Common myeloid progenitor, CD34-positive (primary cell): ENCODE data around the gene RPP21.

ENCODE experiments used
- CTCF ChIA-PET: fragments of 350-600 bp; sonication (Branson Sonifier 250); formaldehyde crosslinking; loops from one replicate; lab custom pipeline; 2021; ENCODE audit warnings: antibody characterized with exemption; lab: Charles Lee
- POLR2A ChIA-PET: fragments of 350-600 bp; sonication (Branson Sonifier 250); formaldehyde crosslinking; loops from one replicate; lab custom pipeline; 2021; ENCODE audit warnings: antibody characterized with exemption; lab: Charles Lee
- DNase-seq, 3 donors: peaks; one replicate each; pipeline versions ENCODE4 v3.0.0 to v3.0.0-alpha.2; 2013
- H3K27ac ChIP-seq, 2 experiments: 1 replicate in 1 of 2; 2 replicates in 1 of 2; pipeline ENCODE4 v1.7.0; 2013; ENCODE audit warnings: inconsistent platforms in 2 of 2, low read length in 2 of 2, mild to moderate bottlenecking in 2 of 2, low read depth in 1 of 2, moderate library complexity in 1 of 2; ENCODE audit not compliant: severe bottlenecking in 2 of 2, insufficient read depth in 1 of 2, poor library complexity in 1 of 2
- H3K27me3 ChIP-seq, 5 experiments: replicated peaks in 2 of 5; 1 replicate in 3 of 5; 2 replicates in 2 of 5; pipeline versions ENCODE4 v1.6.1 to v1.7.0; 2013; ENCODE audit warnings: low read length in 4 of 5, mild to moderate bottlenecking in 2 of 5, moderate library complexity in 2 of 5, inconsistent platforms in 1 of 5; ENCODE audit not compliant: insufficient read depth in 5 of 5, control insufficient read depth in 4 of 5
- H3K36me3 ChIP-seq, 4 experiments: 1 replicate in 2 of 4; 2 replicates in 2 of 4; pipeline versions ENCODE4 v1.6.1 to v1.7.0; 2013; ENCODE audit warnings: low read length in 3 of 4, control low read depth in 1 of 4, mild to moderate bottlenecking in 1 of 4; ENCODE audit not compliant: control insufficient read depth in 4 of 4, insufficient read depth in 4 of 4
- H3K4me1 ChIP-seq, 4 experiments: 1 replicate in 3 of 4; 2 replicates in 1 of 4; pipeline versions ENCODE4 v1.6.1 to v1.7.1; 2013; ENCODE audit warnings: low read length in 3 of 4, mild to moderate bottlenecking in 3 of 4, control low read depth in 1 of 4, inconsistent platforms in 1 of 4, moderate library complexity in 1 of 4; ENCODE audit not compliant: control insufficient read depth in 4 of 4, insufficient read depth in 4 of 4; ENCODE audit errors: control extremely low read depth in 1 of 4
- H3K4me3 ChIP-seq, 7 experiments: 1 replicate in 4 of 7; 2 replicates in 3 of 7; pipeline versions ENCODE4 v1.5.1 to v1.7.0; 2013; ENCODE audit warnings: mild to moderate bottlenecking in 7 of 7, low read length in 6 of 7, moderate library complexity in 6 of 7, inconsistent platforms in 2 of 7, low read depth in 2 of 7, control low read depth in 1 of 7; ENCODE audit not compliant: insufficient read depth in 4 of 7, control insufficient read depth in 1 of 7; ENCODE audit errors: extremely low read depth in 1 of 7
- H3K9me3 ChIP-seq, 5 experiments: 1 replicate in 4 of 5; 2 replicates in 1 of 5; pipeline versions ENCODE4 v1.6.1 to v1.7.1; 2013; ENCODE audit warnings: low read length in 4 of 5, mild to moderate bottlenecking in 2 of 5, inconsistent platforms in 1 of 5, low read depth in 1 of 5, moderate library complexity in 1 of 5; ENCODE audit not compliant: control insufficient read depth in 4 of 5, insufficient read depth in 2 of 5; ENCODE audit errors: control extremely low read depth in 1 of 5
- WGBS: methylation state at CpG from one replicate; pipeline ENCODE4 v1.1.5; 2013; ENCODE audit not compliant: insufficient coverage; 5-methylcytosine and 5-hydroxymethylcytosine counted together

Gene RPP21

DNA sequence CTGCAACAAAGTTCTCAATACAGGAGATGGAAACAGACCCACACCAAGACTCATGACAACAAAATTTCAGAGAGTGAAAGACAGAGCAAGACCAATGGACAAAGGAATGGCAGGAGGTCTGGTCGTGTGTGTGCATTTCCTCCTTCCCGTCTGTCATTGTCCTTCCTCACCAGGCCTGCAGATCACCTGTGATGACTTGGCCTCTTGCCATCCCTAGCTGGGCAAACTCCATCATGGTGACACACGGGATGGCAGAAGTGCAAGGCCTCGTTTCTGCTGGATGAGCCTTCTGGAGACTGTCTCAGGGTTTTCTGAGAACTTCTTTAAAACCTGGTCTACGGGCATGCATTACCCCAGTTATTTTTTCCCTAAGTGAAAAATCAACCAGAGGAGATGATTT lies 49.2 kb downstream of the RPP21 start:
- CTCF ChIA-PET: interaction anchor here (0.8 to 2.2 kb wide), 4 partner anchors 9 to 21 kb away, joined by 3 to 5 read pairs (median 4); no protein-coding TSS in a partner anchor
- POLR2A ChIA-PET: interaction anchor here (0.6 kb wide), 1 partner anchor 74 kb away, joined by 5 read pairs; no protein-coding TSS in a partner anchor
- Histone ChIP-seq H3K27me3 (peaks cover 11 to 81% (median 45%) of the 10 kb centered on the region in 5 experiments), H3K27ac (no peak overlapping the region), H3K36me3 (no peaks in the 10 kb centered on the region), H3K4me1 (peaks cover 0 to 13% (median 8%) of the 10 kb centered on the region in 4 experiments), H3K4me3 (no peak overlapping the region), H3K9me3 (no peaks in the 10 kb centered on the region)
- DNase-seq: no peak
- WGBS: 58% methylated on average over 3 of the region's 5 CpGs
